WTC11 (cell line): ENCODE results near the gene DNMT3A. TPM values are rescaled to one million over a fixed set of nuclear protein-coding genes. Genes with fewer than 3 reads are reported as not detected.

Experiments
- ATAC-seq: fragments of 200-7000 bp; cut with Tn5 transposase; 2 replicates; pipeline ENCODE4 v1.10.0; 2021; ENCODE audit warnings: mild to moderate bottlenecking, moderate library complexity
- CTCF ChIA-PET: fragments of 300-600 bp; sonication (Branson Sonifier 250); formaldehyde crosslinking; loops from one replicate; lab custom pipeline; 2021; ENCODE audit warnings: antibody characterized with exemption; lab: Charles Lee
- POLR2A ChIA-PET: fragments of 350-600 bp; sonication (Branson Sonifier 250); formaldehyde crosslinking; loops from one replicate; lab custom pipeline; 2021; ENCODE audit warnings: antibody characterized with exemption; lab: Charles Lee
- DNase-seq: peaks from one replicate; pipeline ENCODE4 v3.0.0; 2021; ENCODE audit warnings: low spot score
- H3K27ac Mint-ChIP-seq: 2 replicates; pipeline ENCODE4 v1.8.0; 2021; ENCODE audit warnings: mixed read lengths
- H3K27me3 Mint-ChIP-seq: 2 replicates; pipeline ENCODE4 v1.8.0; 2021; ENCODE audit warnings: low read depth, mild to moderate bottlenecking, moderate library complexity, mixed read lengths
- H3K36me3 Mint-ChIP-seq: 2 replicates; pipeline ENCODE4 v1.8.0; 2021; ENCODE audit warnings: mixed read lengths
- H3K4me1 Mint-ChIP-seq: 2 replicates; pipeline ENCODE4 v1.8.0; 2022; ENCODE audit warnings: mixed read lengths
- H3K4me3 Mint-ChIP-seq: 2 replicates; pipeline ENCODE4 v1.8.0; 2021; ENCODE audit warnings: mild to moderate bottlenecking, moderate library complexity, mixed read lengths
- H3K9me3 Mint-ChIP-seq: 2 replicates; pipeline ENCODE4 v1.8.0; 2021; ENCODE audit warnings: mixed read lengths
- AFF4 ChIP-seq: sonication (generic); formaldehyde crosslinking; IDR thresholded peaks from 2 replicates; pipeline ENCODE4 v1.8.1; 2023; ENCODE audit warnings: mild to moderate bottlenecking, missing genetic modification reagents, borderline replicate concordance
- ATF3 ChIP-seq: sonication (generic); formaldehyde crosslinking; conservative IDR thresholded peaks from 2 replicates; pipeline ENCODE4 v1.8.1; 2022; ENCODE audit warnings: mild to moderate bottlenecking, missing genetic modification reagents
- CBFB ChIP-seq: sonication (generic); formaldehyde crosslinking; IDR thresholded peaks from 2 replicates; pipeline ENCODE4 v1.8.1; 2022; ENCODE audit warnings: mild to moderate bottlenecking, low read depth, missing genetic modification reagents
- CREB1 ChIP-seq: sonication (generic); formaldehyde crosslinking; IDR thresholded peaks from 2 replicates; pipeline ENCODE4 v1.8.0; 2023; ENCODE audit warnings: mild to moderate bottlenecking, missing genetic modification reagents
- FOXJ3 ChIP-seq: sonication (generic); formaldehyde crosslinking; IDR thresholded peaks from 2 replicates; pipeline ENCODE4 v1.9.0; 2021; ENCODE audit warnings: missing genetic modification reagents, mild to moderate bottlenecking, borderline replicate concordance
- GRHL2 ChIP-seq: fragments of 250-450 bp; sonication (Bioruptor Pico); IDR thresholded peaks from 2 replicates; pipeline ENCODE4 v1.8.0; 2022; ENCODE audit warnings: mild to moderate bottlenecking, moderate library complexity; ENCODE audit not compliant: insufficient replicate concordance, severe bottlenecking
- KAT7 ChIP-seq: sonication (generic); formaldehyde crosslinking; IDR thresholded peaks from 2 replicates; pipeline ENCODE4 v1.8.1; 2023; ENCODE audit warnings: missing genetic modification reagents, mild to moderate bottlenecking, borderline replicate concordance
- MAX ChIP-seq: sonication (generic); formaldehyde crosslinking; IDR thresholded peaks from 2 replicates; pipeline ENCODE4 v1.8.0; 2022; ENCODE audit warnings: mild to moderate bottlenecking, missing genetic modification reagents
- MLX ChIP-seq: sonication (generic); formaldehyde crosslinking; IDR thresholded peaks from 2 replicates; pipeline ENCODE4 v1.8.1; 2023; ENCODE audit warnings: mild to moderate bottlenecking, missing genetic modification reagents, moderate library complexity
- NFYB ChIP-seq: sonication (generic); formaldehyde crosslinking; conservative IDR thresholded peaks from 2 replicates; pipeline ENCODE4 v1.8.0; 2022; ENCODE audit warnings: low read depth, missing genetic modification reagents
- NR1H2 ChIP-seq: sonication (generic); formaldehyde crosslinking; IDR thresholded peaks from 2 replicates; pipeline ENCODE4 v1.9.0; 2021; ENCODE audit warnings: mild to moderate bottlenecking, moderate library complexity, missing genetic modification reagents
- NR2C2 ChIP-seq: sonication (generic); formaldehyde crosslinking; IDR thresholded peaks from 2 replicates; pipeline ENCODE4 v1.8.0; 2022; ENCODE audit warnings: mild to moderate bottlenecking, missing genetic modification reagents
- SMAD4 ChIP-seq: sonication (generic); formaldehyde crosslinking; IDR thresholded peaks from 2 replicates; pipeline ENCODE4 v1.8.0; 2022; ENCODE audit warnings: mild to moderate bottlenecking, missing genetic modification reagents
- SOX15 ChIP-seq: fragments of 250-450 bp; sonication (Bioruptor Pico); IDR thresholded peaks from 2 replicates; pipeline ENCODE4 v1.9.0; 2021; ENCODE audit warnings: mild to moderate bottlenecking
- ZBTB21 ChIP-seq: sonication (generic); formaldehyde crosslinking; IDR thresholded peaks from 2 replicates; pipeline ENCODE4 v1.8.1; 2023; ENCODE audit warnings: mild to moderate bottlenecking, missing genetic modification reagents, borderline replicate concordance
- ZMAT4 ChIP-seq: fragments of 250-450 bp; sonication (Bioruptor Pico); IDR thresholded peaks from 2 replicates; pipeline ENCODE4 v1.9.0; 2021; ENCODE audit warnings: mild to moderate bottlenecking
- ZNF121 ChIP-seq: sonication (generic); formaldehyde crosslinking; IDR thresholded peaks from 2 replicates; pipeline ENCODE4 v1.8.0; 2023; ENCODE audit warnings: missing genetic modification reagents
- ZNF219 ChIP-seq: sonication (generic); formaldehyde crosslinking; IDR thresholded peaks from 2 replicates; pipeline ENCODE4 v1.8.0; 2023; ENCODE audit warnings: missing genetic modification reagents, mild to moderate bottlenecking, borderline replicate concordance
- ZNF232 ChIP-seq: sonication (generic); formaldehyde crosslinking; IDR thresholded peaks from 2 replicates; pipeline ENCODE4 v1.8.0; 2022; ENCODE audit warnings: mild to moderate bottlenecking, missing genetic modification reagents
- ZNF263 ChIP-seq: sonication (generic); formaldehyde crosslinking; IDR thresholded peaks from 2 replicates; pipeline ENCODE4 v1.8.1; 2022; ENCODE audit warnings: low read depth, mild to moderate bottlenecking, moderate library complexity, missing genetic modification reagents
- ZNF416 ChIP-seq: fragments of 250-450 bp; sonication (Bioruptor Pico); IDR thresholded peaks from 2 replicates; pipeline ENCODE4 v1.9.0; 2021; ENCODE audit warnings: mild to moderate bottlenecking, inconsistent platforms
- ZNF423 ChIP-seq: fragments of 250-450 bp; sonication (Bioruptor Pico); IDR thresholded peaks from 2 replicates; pipeline ENCODE4 v2.1.2; 2022; ENCODE audit warnings: mild to moderate bottlenecking, moderate library complexity
- total RNA-seq: library from RNA; stranded (reverse); gene quantifications from 3 replicates; pipeline ENCODE4 v1.2.3, GENCODE V29; 2021

The DNMT3A gene
- total RNA-seq, 1 experiment from 2014 or later = 154 TPM

- Mint-ChIP-seq H3K36me3 (peaks cover 21% of the 10 kb centered on the region), H3K27ac (no peak overlapping the region)
- no peak for TF ChIP-seq CBFB (CRISPR knock-in tag)
- TF ChIP-seq ZBTB21 = no peak
- no peak for TF ChIP-seq ZNF416 (CRISPR knock-in tag)
- no peak for TF ChIP-seq CREB1 (CRISPR knock-in tag)
- no peak for TF ChIP-seq MLX
- TF ChIP-seq FOXJ3 (CRISPR knock-in tag) = no peak
- no peak for TF ChIP-seq SOX15
- TF ChIP-seq ZNF121 (CRISPR knock-in tag) = no peak
- no peak for TF ChIP-seq ATF3 (CRISPR knock-in tag)
- TF ChIP-seq, all 79 proteins: peak for 0
- peaks cover 12% of the 10 kb centered on the region for H3K4me1 Mint-ChIP-seq
- DNase-seq (no peak), ATAC-seq (no peak; the same call in 1 of the 2 replicates)
- H3K4me3 Mint-ChIP-seq = no peak overlapping the region
- no peaks in the 10 kb centered on the region for H3K9me3 Mint-ChIP-seq
- CTCF ChIA-PET = interaction anchor here (2.1 to 4.0 kb wide), 3 partner anchors 10 to 277 kb away, joined by 7 to 20 read pairs (median 9); no protein-coding TSS in a partner anchor
- H3K27me3 Mint-ChIP-seq = no peaks in the 10 kb centered on the region; the same call in 1 of the 2 replicates
- POLR2A ChIA-PET = no interaction called here
Measured at GRCh38 chr2:25386971-25387875, 45.5 kb upstream of the DNMT3A start.

GRCh38 chr2:25385910-25386309 is 44.2 kb upstream of the DNMT3A start:
- no peak overlapping the region for H3K4me3 Mint-ChIP-seq
- H3K27ac Mint-ChIP-seq = no peak overlapping the region
- CTCF ChIA-PET = interaction anchor here (1.9 to 4.0 kb wide), 3 partner anchors 9 to 24 kb away, joined by 7 to 20 read pairs (median 8); no protein-coding TSS in a partner anchor
- TF ChIP-seq ZNF423 (CRISPR knock-in tag) = no peak
- TF ChIP-seq GRHL2 = no peak
- no peak for TF ChIP-seq SMAD4 (CRISPR knock-in tag)
- no peak for TF ChIP-seq ZNF232 (CRISPR knock-in tag)
- TF ChIP-seq NR2C2 (CRISPR knock-in tag) = no peak
- no peak for TF ChIP-seq ZNF121 (CRISPR knock-in tag)
- TF ChIP-seq ZNF263 (CRISPR knock-in tag) = no peak
- TF ChIP-seq AFF4 (CRISPR knock-in tag) = no peak
- no peak for TF ChIP-seq NR1H2 (CRISPR knock-in tag)
- TF ChIP-seq ZNF219 (CRISPR knock-in tag) = no peak
- no peak for TF ChIP-seq MAX (CRISPR knock-in tag)
- no peak for TF ChIP-seq ZBTB21
- no peak for TF ChIP-seq NFYB (CRISPR knock-in tag)
- no peak for TF ChIP-seq KAT7 (CRISPR knock-in tag)
- no peak for TF ChIP-seq ZMAT4 (CRISPR knock-in tag)
- DNase-seq (no peak), ATAC-seq (no peak)
- no peaks in the 10 kb centered on the region for H3K9me3 Mint-ChIP-seq
- no peaks in the 10 kb centered on the region; the same call in 1 of the 2 replicates for H3K27me3 Mint-ChIP-seq
- H3K36me3 Mint-ChIP-seq = peaks cover 21% of the 10 kb centered on the region
- POLR2A ChIA-PET = no interaction called here
- peaks cover 12% of the 10 kb centered on the region for H3K4me1 Mint-ChIP-seq
